DND-41 (cell line): ENCODE results near the gene L3MBTL4.

ENCODE experiments used
- EZH2 ChIP-seq: IDR thresholded peaks from 3 replicates; pipeline ENCODE4 v1.6.1; 2012; ENCODE audit warnings: borderline replicate concordance, low read depth, mild to moderate bottlenecking, moderate library complexity, low read length, inconsistent platforms; ENCODE audit not compliant: severe bottlenecking
- TF ChIP-seq, protein P1 (sequence below): IDR thresholded peaks from 2 replicates; pipeline ENCODE4 v1.5.1; 2012; ENCODE audit warnings: borderline replicate concordance, low read length, moderate library complexity, mild to moderate bottlenecking; ENCODE audit not compliant: poor library complexity, severe bottlenecking; ENCODE audit errors: extremely low read depth

DNA sequence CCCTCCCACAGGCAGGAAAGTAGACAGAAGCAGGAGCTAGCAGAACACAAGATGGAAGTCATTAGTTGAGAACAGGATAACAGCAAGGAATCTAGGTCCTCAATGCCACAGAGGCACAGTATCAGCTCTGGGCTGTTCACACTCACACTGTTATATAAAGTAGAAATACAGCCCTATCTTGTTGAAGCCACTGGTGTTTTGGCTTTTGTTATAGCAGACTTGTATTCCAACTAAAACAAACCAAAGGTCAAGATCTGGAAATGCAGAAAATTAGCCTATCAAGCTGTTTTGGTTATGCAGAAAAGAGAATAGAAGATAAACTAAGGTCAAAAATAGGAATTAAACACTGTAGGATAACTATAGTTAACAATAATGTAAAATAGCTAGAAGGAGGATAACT, 37.5 kb upstream of the L3MBTL4 start:
- TF ChIP-seq, protein P1, sequence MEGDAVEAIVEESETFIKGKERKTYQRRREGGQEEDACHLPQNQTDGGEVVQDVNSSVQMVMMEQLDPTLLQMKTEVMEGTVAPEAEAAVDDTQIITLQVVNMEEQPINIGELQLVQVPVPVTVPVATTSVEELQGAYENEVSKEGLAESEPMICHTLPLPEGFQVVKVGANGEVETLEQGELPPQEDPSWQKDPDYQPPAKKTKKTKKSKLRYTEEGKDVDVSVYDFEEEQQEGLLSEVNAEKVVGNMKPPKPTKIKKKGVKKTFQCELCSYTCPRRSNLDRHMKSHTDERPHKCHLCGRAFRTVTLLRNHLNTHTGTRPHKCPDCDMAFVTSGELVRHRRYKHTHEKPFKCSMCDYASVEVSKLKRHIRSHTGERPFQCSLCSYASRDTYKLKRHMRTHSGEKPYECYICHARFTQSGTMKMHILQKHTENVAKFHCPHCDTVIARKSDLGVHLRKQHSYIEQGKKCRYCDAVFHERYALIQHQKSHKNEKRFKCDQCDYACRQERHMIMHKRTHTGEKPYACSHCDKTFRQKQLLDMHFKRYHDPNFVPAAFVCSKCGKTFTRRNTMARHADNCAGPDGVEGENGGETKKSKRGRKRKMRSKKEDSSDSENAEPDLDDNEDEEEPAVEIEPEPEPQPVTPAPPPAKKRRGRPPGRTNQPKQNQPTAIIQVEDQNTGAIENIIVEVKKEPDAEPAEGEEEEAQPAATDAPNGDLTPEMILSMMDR = no peak
- TF ChIP-seq EZH2 = no peak
